Stomach smooth muscle (tissue), 2 donors: ENCODE results near the gene RALGAPA2.

Experiments used
- H3K27ac ChIP-seq: one replicate; pipeline ENCODE4 v1.7.0; 2013; ENCODE audit warnings: mild to moderate bottlenecking, low read length, inconsistent platforms
- H3K27me3 ChIP-seq, 2 donors: one replicate each; pipeline ENCODE4 v1.7.0; 2013; ENCODE audit warnings: low read length in 2 of 2; ENCODE audit not compliant: insufficient read depth in 2 of 2, control insufficient read depth in 1 of 2
- H3K36me3 ChIP-seq, 2 donors: one replicate each; pipeline ENCODE4 v1.7.0; 2013; ENCODE audit warnings: low read length in 2 of 2; ENCODE audit not compliant: control insufficient read depth in 2 of 2, insufficient read depth in 2 of 2
- H3K4me1 ChIP-seq: one replicate; pipeline ENCODE4 v1.7.0; 2013; ENCODE audit warnings: low read length; ENCODE audit not compliant: control insufficient read depth, insufficient read depth
- H3K4me3 ChIP-seq, 2 donors: one replicate each; pipeline ENCODE4 v1.7.0; 2013; ENCODE audit warnings: low read length in 2 of 2
- H3K9ac ChIP-seq, 2 donors: one replicate each; pipeline ENCODE4 v1.7.0; 2013; ENCODE audit warnings: low read length in 2 of 2, mild to moderate bottlenecking in 1 of 2
- H3K9me3 ChIP-seq, 2 donors: one replicate each; pipeline ENCODE4 v1.7.0; 2013; ENCODE audit warnings: low read length in 2 of 2; ENCODE audit not compliant: control insufficient read depth in 2 of 2
- donor health status: healthy.
- donor health status: Pancreatic carcinoma.

RALGAPA2 gene

DNA sequence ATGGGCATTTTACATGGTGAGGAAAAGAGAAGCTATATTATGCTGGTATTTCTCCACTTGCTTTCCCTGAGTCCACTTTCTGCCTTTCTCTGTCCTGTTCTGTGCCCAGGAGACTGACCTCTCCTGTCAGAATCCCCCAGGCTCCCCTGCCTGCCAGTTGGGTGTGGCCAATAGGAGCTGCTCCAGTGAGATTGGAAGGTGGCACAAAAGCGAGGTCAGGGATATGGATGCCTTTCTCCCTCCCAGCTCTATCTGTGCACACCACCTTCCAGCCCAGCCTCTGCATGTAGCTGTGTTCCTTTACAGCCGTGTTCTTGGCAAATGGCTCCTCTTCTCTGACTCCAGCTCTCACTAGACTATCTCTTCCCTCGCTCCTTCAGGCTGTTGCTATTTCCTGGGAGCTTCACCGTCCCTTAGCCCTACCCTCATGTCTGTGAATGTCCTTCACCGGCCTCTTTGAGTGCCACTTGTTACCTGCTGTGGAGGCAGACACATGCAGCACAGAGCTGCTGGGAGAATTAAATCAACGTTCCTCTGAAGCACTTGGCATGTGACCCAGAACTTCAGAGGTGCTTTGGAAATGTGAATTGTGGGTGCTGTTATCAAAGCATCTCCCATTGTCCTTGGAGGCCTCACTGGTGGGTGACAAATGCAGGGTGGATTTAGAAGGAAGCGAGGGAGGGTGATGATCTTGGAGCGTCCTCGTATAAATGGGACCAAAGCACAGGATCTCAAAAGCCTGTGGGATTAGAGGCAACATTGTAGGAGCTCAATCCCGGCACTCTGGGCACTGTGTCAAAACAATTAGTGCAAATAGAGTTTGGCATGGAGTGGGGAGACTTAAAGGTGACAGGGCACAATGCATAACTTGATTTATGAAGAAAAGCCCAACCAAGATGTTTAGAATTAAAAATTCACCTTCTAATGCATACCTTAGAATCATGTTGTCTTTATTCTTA, 28.9 kb upstream of the RALGAPA2 start:
- H3K9me3 ChIP-seq, result no peaks in the 10 kb centered on the region
- no peak overlapping the region for H3K4me3 ChIP-seq
- H3K27me3 ChIP-seq, result peaks cover 3% of the 10 kb centered on the region in 2 donors
- H3K27ac ChIP-seq, result no peak overlapping the region
- peaks cover 8% of the 10 kb centered on the region for H3K4me1 ChIP-seq
- H3K36me3 ChIP-seq, result no peaks in the 10 kb centered on the region
- H3K9ac ChIP-seq, result no peak overlapping the region

DNA sequence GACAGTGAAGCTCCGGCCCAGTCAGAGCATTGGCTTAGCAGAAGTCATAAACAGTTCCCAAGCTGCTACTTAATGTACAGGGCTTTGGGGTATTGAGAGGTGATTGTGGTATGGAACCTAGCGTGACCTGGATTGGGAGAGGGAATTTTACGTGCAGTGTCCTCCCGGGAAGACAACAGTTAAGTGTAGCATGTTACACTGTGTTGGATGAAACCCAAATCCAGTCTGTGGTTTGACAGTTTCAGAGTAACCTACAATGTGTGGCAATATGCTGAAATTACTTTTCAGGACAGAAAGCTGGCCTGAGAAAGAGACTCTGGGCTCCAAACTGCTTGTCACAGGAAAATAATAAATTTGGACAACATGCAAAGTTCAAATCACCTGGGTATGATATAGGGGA, 28.1 kb upstream of the RALGAPA2 start:
- H3K36me3 ChIP-seq, result no peaks in the 10 kb centered on the region
- H3K27ac ChIP-seq, result no peak overlapping the region
- H3K4me3 ChIP-seq, result no peak overlapping the region

DNA sequence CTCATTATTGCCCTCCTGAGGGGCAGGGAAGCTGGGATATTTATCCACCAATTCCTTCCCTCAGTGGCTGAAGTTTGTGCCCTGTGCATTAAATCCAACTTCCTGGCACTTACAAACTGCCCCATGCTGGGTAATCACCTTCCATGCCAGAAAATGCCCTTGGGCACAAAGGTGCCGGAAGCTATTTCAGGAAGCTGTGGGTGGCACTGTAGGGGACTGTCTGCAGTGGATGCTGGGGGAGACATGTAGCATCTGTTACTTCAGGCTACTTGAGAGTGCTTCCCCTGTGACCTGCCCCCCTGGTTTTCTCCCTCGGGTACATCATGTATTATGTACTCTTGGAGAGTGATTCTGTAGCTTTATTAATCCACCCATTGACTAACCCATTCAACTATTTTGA, 24.7 kb upstream of the RALGAPA2 start:
- H3K4me3 ChIP-seq, result no peak overlapping the region
- no peaks in the 10 kb centered on the region for H3K9me3 ChIP-seq
- H3K36me3 ChIP-seq, result no peaks in the 10 kb centered on the region
- peaks cover 3% of the 10 kb centered on the region in 2 donors for H3K27me3 ChIP-seq
- H3K27ac ChIP-seq, result no peak overlapping the region
- no peak overlapping the region for H3K9ac ChIP-seq
- H3K4me1 ChIP-seq, result peaks cover 5% of the 10 kb centered on the region

More for the DNA sequence above, 28.1 kb upstream of the RALGAPA2 start:
- peaks cover 3% of the 10 kb centered on the region in 2 donors for H3K27me3 ChIP-seq
- H3K4me1 ChIP-seq, result peaks cover 8% of the 10 kb centered on the region
- H3K9me3 ChIP-seq, result no peaks in the 10 kb centered on the region
- no peak overlapping the region for H3K9ac ChIP-seq

DNA sequence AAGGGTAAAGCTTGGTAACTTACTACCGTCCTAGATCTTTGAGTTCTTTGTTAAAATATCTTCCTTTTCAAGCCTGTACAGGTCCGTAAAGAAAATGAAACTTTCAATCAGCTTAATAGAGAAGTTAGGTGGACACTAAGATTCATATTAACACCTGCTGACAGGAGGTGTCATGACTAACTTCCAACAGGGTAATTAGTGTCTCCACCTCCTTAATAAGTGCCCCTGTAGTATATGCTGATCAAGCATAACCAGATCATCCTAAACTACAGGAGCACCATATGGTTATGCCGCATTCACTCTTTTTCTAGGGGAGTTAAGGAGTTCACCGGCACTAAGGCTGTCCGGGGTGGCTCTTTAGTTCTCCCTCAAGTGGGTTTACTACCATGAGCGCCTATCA, 23.9 kb upstream of the RALGAPA2 start:
- H3K27ac ChIP-seq, result no peak overlapping the region

DNA sequence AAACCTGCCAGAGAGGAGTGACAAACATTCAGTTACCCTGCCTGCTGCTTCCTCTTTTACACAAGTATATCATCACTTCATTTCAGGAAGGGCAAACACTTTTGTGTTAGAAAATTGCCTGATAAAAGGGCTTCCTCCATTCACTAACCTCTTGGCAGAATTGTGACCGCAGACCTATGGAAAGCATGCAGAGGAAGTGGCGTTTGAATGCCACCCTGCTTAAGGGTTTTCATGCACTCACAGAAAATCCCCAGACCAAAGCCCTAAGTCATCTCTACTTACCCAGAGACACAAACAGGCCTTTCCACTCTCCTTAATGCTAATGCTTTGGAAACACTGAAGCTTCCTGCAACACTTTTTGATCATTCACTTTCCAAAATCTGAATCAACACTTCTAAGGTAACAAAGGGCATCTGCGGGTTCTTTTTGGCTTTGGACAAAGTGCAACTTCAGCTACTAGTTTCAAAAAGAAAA, 22.1 kb upstream of the RALGAPA2 start:
- H3K4me1 ChIP-seq, result peaks cover 5% of the 10 kb centered on the region
- no peak overlapping the region for H3K9ac ChIP-seq
- no peak overlapping the region for H3K4me3 ChIP-seq
- no peak overlapping the region for H3K27ac ChIP-seq
- no peaks in the 10 kb centered on the region for H3K9me3 ChIP-seq
- H3K27me3 ChIP-seq, result peaks cover 0 to 3% of the 10 kb centered on the region in 2 donors
- no peaks in the 10 kb centered on the region for H3K36me3 ChIP-seq

More for the DNA sequence above, 23.9 kb upstream of the RALGAPA2 start:
- no peak overlapping the region for H3K9ac ChIP-seq
- H3K27me3 ChIP-seq, result peaks cover under 1 to 3% of the 10 kb centered on the region in 2 donors
- no peaks in the 10 kb centered on the region for H3K9me3 ChIP-seq
- H3K4me3 ChIP-seq, result no peak overlapping the region
- H3K36me3 ChIP-seq, result no peaks in the 10 kb centered on the region
- H3K4me1 ChIP-seq, result peaks cover 5% of the 10 kb centered on the region

DNA sequence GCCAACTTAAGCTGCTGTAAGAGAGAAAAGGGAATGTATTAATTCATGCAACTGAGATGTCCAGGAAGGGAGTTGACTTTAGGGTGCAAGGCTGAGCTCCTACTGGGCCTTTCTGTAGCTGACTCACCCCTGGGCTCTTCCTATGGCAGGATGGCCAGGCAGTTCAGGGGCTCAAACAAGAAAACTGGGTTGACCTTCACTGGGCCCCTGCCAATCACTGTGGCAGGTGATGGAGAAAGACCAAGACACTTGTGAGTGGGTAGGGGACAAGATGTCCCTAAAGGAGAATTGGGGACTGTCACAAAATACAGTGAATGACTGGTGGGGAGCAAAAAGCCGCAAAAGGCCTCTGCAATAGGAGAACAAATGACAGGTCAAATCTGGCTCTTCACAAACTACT, 21.5 kb upstream of the RALGAPA2 start:
- no peak overlapping the region for H3K27ac ChIP-seq
- no peaks in the 10 kb centered on the region for H3K9me3 ChIP-seq
- no peak overlapping the region for H3K4me3 ChIP-seq
- peaks cover 0 to 3% of the 10 kb centered on the region in 2 donors for H3K27me3 ChIP-seq
- no peaks in the 10 kb centered on the region for H3K36me3 ChIP-seq
- H3K4me1 ChIP-seq, result peaks cover 5% of the 10 kb centered on the region
- H3K9ac ChIP-seq, result no peak overlapping the region

DNA sequence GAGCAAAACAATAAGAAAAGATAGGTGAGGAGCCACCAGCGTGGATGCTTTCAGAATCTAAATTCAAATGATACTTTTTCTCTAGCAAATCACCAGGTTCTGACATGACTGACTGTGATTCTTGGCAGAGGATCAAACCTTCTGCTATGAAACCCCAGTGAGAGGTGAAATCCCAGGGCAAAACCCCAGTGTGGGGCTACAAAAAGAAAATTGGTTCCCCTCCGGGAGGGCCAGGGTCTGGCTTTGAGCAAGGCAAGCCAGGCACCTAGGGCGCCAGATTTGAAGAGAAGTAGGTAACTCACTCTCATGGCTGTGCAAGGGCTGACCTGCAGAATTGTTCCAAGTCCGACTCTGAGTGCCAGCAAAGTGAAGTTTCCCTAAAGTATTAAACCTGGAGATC, 20.2 kb upstream of the RALGAPA2 start:
- Histone ChIP-seq H3K4me3 (no peak overlapping the region), H3K36me3 (no peaks in the 10 kb centered on the region), H3K4me1 (peaks cover 5% of the 10 kb centered on the region), H3K9me3 (no peaks in the 10 kb centered on the region), H3K9ac (no peak overlapping the region), H3K27ac (no peak overlapping the region), H3K27me3 (peaks cover 0 to 3% of the 10 kb centered on the region in 2 donors)

DNA sequence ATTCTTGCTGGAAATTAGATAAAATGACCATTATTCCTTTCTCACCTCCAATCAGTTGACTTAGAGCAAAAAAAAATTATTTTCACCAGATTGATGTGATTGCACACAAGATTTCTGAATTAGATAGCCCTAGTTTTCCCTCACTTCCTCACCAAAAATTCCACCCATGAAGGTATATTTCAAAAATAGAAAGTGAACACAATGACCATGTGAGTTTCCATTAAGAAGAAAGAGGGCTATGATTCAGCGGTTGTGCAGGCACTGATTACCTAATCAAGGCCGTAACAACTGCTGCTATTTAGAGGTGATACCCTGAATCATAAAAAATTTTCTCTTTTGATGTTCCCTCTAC, 19.5 kb upstream of the RALGAPA2 start:
- Histone ChIP-seq H3K9ac (no peak overlapping the region), H3K9me3 (no peaks in the 10 kb centered on the region), H3K36me3 (no peaks in the 10 kb centered on the region), H3K4me1 (peaks cover 5% of the 10 kb centered on the region), H3K27me3 (peaks cover 0 to 3% of the 10 kb centered on the region in 2 donors), H3K4me3 (no peak overlapping the region), H3K27ac (no peak overlapping the region)

DNA sequence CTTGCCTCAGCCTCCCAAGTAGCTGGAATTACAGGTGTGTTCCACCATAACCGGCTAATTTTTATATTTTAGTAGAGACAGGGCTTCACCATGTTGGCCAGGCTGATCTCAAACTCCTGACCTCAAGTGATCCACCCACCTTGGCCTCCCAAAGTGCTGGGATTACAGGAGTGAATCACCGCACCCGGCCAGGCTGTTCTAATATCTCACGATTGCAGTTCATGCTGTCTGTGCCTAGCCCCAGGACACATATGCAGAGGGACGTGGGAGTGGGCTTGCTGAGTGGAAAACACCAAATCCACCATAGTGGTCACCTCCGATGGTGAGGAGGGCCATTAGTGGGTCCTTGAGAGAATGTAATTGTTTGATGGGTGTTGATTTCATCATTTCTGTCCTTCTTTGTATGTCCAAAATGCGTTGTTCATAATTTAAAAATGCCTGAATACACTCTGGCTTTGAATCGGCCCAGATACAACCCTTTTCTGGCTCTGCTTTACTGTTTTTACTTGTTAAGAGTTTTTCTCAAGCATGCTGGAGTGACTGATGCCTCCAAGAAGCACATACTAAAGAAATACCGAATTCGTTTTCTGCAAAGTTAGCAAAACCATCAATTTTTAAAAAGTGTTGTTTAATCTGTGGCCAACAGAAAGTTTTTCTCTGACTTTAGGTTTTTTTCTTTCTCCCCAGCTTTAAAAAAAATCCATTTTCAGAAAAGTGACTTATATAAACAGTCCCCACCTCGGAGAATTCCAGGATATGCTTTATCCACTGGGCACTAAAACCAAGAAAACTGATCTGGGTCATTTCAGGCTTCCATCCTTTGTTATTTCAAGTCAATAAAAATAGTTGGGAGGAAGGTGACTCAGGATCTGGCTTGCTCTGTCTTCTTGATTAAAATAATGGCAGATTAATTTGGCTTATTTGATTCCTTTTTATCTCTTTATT, 18.8 kb upstream of the RALGAPA2 start:
- Histone ChIP-seq H3K4me1 (peaks cover 5% of the 10 kb centered on the region), H3K4me3 (no peak overlapping the region), H3K36me3 (no peaks in the 10 kb centered on the region), H3K27me3 (no peaks in the 10 kb centered on the region), H3K9me3 (no peaks in the 10 kb centered on the region), H3K27ac (no peak overlapping the region), H3K9ac (no peak overlapping the region)

DNA sequence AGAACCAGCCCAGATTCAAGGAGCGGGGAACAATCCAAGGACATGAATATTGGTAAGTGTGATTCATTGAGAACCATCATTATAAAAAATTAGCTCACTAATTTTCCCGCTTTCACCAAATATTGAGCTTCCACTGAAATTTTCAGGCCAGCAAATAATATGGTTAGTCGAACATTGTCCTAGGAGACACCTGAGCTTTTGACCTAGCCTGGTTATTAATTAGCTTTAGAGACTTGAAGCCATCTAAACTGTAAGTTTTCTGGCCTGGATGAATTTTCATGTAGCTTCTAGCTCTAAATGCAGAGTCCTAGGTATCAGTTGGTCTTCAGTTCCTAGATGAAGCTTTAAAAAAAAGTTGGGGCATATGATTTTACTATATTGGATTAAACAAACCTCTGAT, 17.1 kb upstream of the RALGAPA2 start:
- Histone ChIP-seq H3K9me3 (no peaks in the 10 kb centered on the region), H3K27ac (no peak overlapping the region), H3K36me3 (no peaks in the 10 kb centered on the region), H3K27me3 (no peaks in the 10 kb centered on the region), H3K4me1 (peaks cover 5% of the 10 kb centered on the region), H3K9ac (no peak overlapping the region), H3K4me3 (no peak overlapping the region)
